Panc1 (cell line): ENCODE data around the gene STAB2. TPM values are rescaled to one million over a fixed set of nuclear protein-coding genes. Genes with fewer than 3 reads are reported as not detected.

Experiments
- ATAC-seq: fragments of 200-7000 bp; cut with Tn5 transposase; 2 replicates; pipeline ENCODE4 v1.9.1; 2020; ENCODE audit warnings: mild to moderate bottlenecking, moderate library complexity
- BruUV-seq: library from RNA; stranded (reverse); fragments of 400-500 nt; replicated peaks from 2 replicates; lab custom pipeline; 2021; lab: Mats Ljungman, UMichigan
- CTCF ChIA-PET: fragments of 300-600 bp; sonication (Branson Sonifier 250); formaldehyde crosslinking; loops from one replicate; lab custom pipeline; 2022; ENCODE audit warnings: antibody characterized with exemption; lab: Charles Lee
- POLR2A ChIA-PET: fragments of 300-600 bp; sonication (Branson Sonifier 250); formaldehyde crosslinking; loops from one replicate; lab custom pipeline; 2022; ENCODE audit warnings: antibody characterized with exemption; lab: Charles Lee
- DNase-seq: peaks from one replicate; pipeline ENCODE4 v3.0.0-alpha.2; 2010; ENCODE audit warnings: low read depth, low spot score
- H3K27ac ChIP-seq: 2 replicates; pipeline ENCODE4 v1.5.1; 2011; ENCODE audit warnings: mild to moderate bottlenecking, low read length, inconsistent platforms
- H3K27me3 ChIP-seq: fragments of 200-500 bp; sonication (Bioruptor generic); 2 replicates; pipeline ENCODE4 v1.6.0; 2014; ENCODE audit warnings: low read length, inconsistent platforms; ENCODE audit not compliant: control insufficient read depth, insufficient read depth
- H3K36me3 ChIP-seq: fragments of 200-500 bp; sonication (Bioruptor generic); 2 replicates; pipeline ENCODE4 v1.5.1; 2014; ENCODE audit warnings: inconsistent platforms, mild to moderate bottlenecking, low read length, moderate library complexity; ENCODE audit not compliant: control insufficient read depth, insufficient read depth
- H3K4me1 ChIP-seq: 2 replicates; pipeline ENCODE4 v1.5.1; 2011; ENCODE audit warnings: inconsistent platforms, mild to moderate bottlenecking, low read length, moderate library complexity; ENCODE audit not compliant: control insufficient read depth, insufficient read depth
- H3K4me3 ChIP-seq, 2 experiments: 2 replicates each; pipeline ENCODE4 v1.5.1; 2011 to 2012; ENCODE audit warnings: low read depth in 2 of 2, low read length in 2 of 2, mild to moderate bottlenecking in 2 of 2, inconsistent platforms in 1 of 2, moderate library complexity in 1 of 2
- H3K9me3 ChIP-seq: fragments of 200-500 bp; sonication (Bioruptor generic); 2 replicates; pipeline ENCODE4 v1.5.1; 2014; ENCODE audit warnings: low read depth, mild to moderate bottlenecking, inconsistent platforms, low read length, moderate library complexity; ENCODE audit not compliant: control insufficient read depth, insufficient read depth
- CTCF ChIP-seq: fragments of 450-650 bp; IDR thresholded peaks from 2 replicates; pipeline ENCODE4 v1.5.1; 2017; ENCODE audit warnings: mild to moderate bottlenecking
- POLR2AphosphoS5 ChIP-seq: IDR thresholded peaks from 2 replicates; pipeline ENCODE4 v1.6.1; 2012; ENCODE audit warnings: mild to moderate bottlenecking, low read depth, low read length, moderate library complexity
- REST ChIP-seq, 2 experiments: IDR thresholded peaks; 2 replicates each; pipeline ENCODE4 v1.6.1; 2011 to 2012; ENCODE audit warnings: low read depth in 2 of 2, control low read depth in 1 of 2, low read length in 1 of 2, mild to moderate bottlenecking in 1 of 2, moderate library complexity in 1 of 2; ENCODE audit not compliant: insufficient read depth in 1 of 2
- SIN3A ChIP-seq: IDR thresholded peaks from 2 replicates; pipeline ENCODE4 v1.6.1; 2012; ENCODE audit warnings: low read depth, mild to moderate bottlenecking, low read length, moderate library complexity, borderline replicate concordance; ENCODE audit not compliant: insufficient read depth
- TCF7L2 ChIP-seq: IDR thresholded peaks from 2 replicates; pipeline ENCODE4 v1.6.1; 2011; ENCODE audit warnings: mild to moderate bottlenecking, low read depth, low read length, inconsistent platforms
- in situ Hi-C: cut with HindIII; loops from 2 replicates; pipeline ENCODE4 v1.10.0; 2016; ENCODE audit warnings: low sequenced_read_pairs, low pct_unique_long_range_greater_than_20kb
- intact Hi-C: fragments of 100-400 bp; cut with micrococcal nuclease; formaldehyde crosslinking; loops from one replicate; pipeline ENCODE4 v1.10.0; 2022; ENCODE audit not compliant: unreplicated experiment
- total RNA-seq: library from RNA; stranded (reverse); gene quantifications from one replicate; pipeline ENCODE4 v1.2.1, GENCODE V29; 2021; ENCODE audit not compliant: unreplicated experiment

Gene STAB2
- total RNA-seq, 1 experiment from 2014 or later: not detected

- ATAC-seq: no peak; the same call in 1 of the 2 replicates
- in situ Hi-C loops: no loop called here
- Histone ChIP-seq H3K9me3 (no peaks in the 10 kb centered on the region), H3K36me3 (no peaks in the 10 kb centered on the region), H3K27me3 (no peaks in the 10 kb centered on the region), H3K4me3 (no peak overlapping the region), H3K4me1 (peaks cover 4% of the 10 kb centered on the region; the same call in 1 of the 2 replicates), H3K27ac (no peak overlapping the region)
- no peak for TF ChIP-seq SIN3A
- no peak for TF ChIP-seq TCF7L2
- no peak for TF ChIP-seq CTCF
- TF ChIP-seq POLR2AphosphoS5: no peak
- no peak for TF ChIP-seq REST (IDR thresholded peaks at IDR 0.05; ENCODE audit: insufficient read depth in 1 of 2, low read depth in 2 of 2, low read length in 1 of 2)
- POLR2A ChIA-PET: no interaction called here
- CTCF ChIA-PET: no interaction called here
- no TSS peak for BruUV-seq
- DNase-seq: no peak
- intact Hi-C loops: no loop called here
These were observed 25.9 kb upstream of the STAB2 start for GRCh38 chr12:103561174-103561573.

- Histone ChIP-seq H3K36me3 (no peaks in the 10 kb centered on the region), H3K4me1 (no peaks in the 10 kb centered on the region), H3K27ac (no peak overlapping the region), H3K9me3 (peaks cover 5% of the 10 kb centered on the region; the same call in 1 of the 2 replicates), H3K4me3 (no peak overlapping the region), H3K27me3 (peaks cover 2% of the 10 kb centered on the region; the same call in 1 of the 2 replicates)
- POLR2A ChIA-PET: no interaction called here
- intact Hi-C loops (no loop called here), in situ Hi-C loops (no loop called here)
- TF ChIP-seq SIN3A (no peak), POLR2AphosphoS5 (no peak), TCF7L2 (no peak), REST (IDR thresholded peaks at IDR 0.05; ENCODE audit: insufficient read depth in 1 of 2, low read depth in 2 of 2, low read length in 1 of 2) (no peak), CTCF (no peak)
- BruUV-seq: no TSS peak
- DNase-seq (no peak), ATAC-seq (no peak)
- CTCF ChIA-PET: no interaction called here
These were observed 20.7 kb upstream of the STAB2 start for GRCh38 chr12:103566398-103566797.
